T-helper 1 cell treated with Interleukin-12 subunit alpha and Interleukin-12 subunit beta and Interleukin-4 antibody, amounts not matched to agents 30 ng/mL and 1 ng/mL, for 36 hours (primary cell): ENCODE measurements around the gene TMBIM4. TPM values are rescaled to one million over a fixed set of nuclear protein-coding genes. Genes with fewer than 3 reads are reported as not detected.
"Not testable (repeated sequence)": the region's sequence is repeated elsewhere in the genome, so short reads cannot be mapped to it uniquely, and the experiment has no call there.

Source experiments
- intact Hi-C: fragments of 100-400 bp; cut with micrococcal nuclease; formaldehyde crosslinking; loops from one replicate; pipeline ENCODE4 v1.15.1; 2024
- total RNA-seq: library from RNA; stranded (reverse); gene quantifications from 2 replicates; pipeline ENCODE4 v1.2.3, GENCODE V29; 2022

The TMBIM4 gene
- total RNA-seq = 80.9 and 87.3 TPM in 2 replicates

- intact Hi-C loops = loop anchor here (1.0 to 5.0 kb wide), 10 partner anchors 18 to 1765 kb away; partner anchors contain the start of genes HELB, LLPH and XPOT
Measured at GRCh38 chr12:66169221-66170170, at the start of gene TMBIM4. Gene TMBIM4 (minus strand): TSS chr12:66169996. CDS start chr12:66169951, 45 bp downstream.

- intact Hi-C loops = no loop called here
Measured at GRCh38 chr12:66217342-66217917, 47.6 kb upstream of the TMBIM4 start.

- intact Hi-C loops = not testable (repeated sequence)
Measured at GRCh38 chr12:66213011-66213410, 43.2 kb upstream of the TMBIM4 start.

GRCh38 chr12:66211573-66211972 lies 41.8 kb upstream of the TMBIM4 start:
- intact Hi-C loops = not testable (repeated sequence)

GRCh38 chr12:66210840-66211239 lies 41.0 kb upstream of the TMBIM4 start:
- intact Hi-C loops = no loop called here

GRCh38 chr12:66206141-66206540 lies 36.3 kb upstream of the TMBIM4 start:
- intact Hi-C loops = no loop called here

GRCh38 chr12:66203820-66204219 lies 34.0 kb upstream of the TMBIM4 start:
- intact Hi-C loops = loop anchor here (1.0 to 2.0 kb wide), 2 partner anchors 15 to 35 kb away; partner anchors contain the start of genes IRAK3 and TMBIM4

- intact Hi-C loops = no loop called here
Measured at GRCh38 chr12:66199831-66200509, 30.2 kb upstream of the TMBIM4 start.

GRCh38 chr12:66199141-66199540 lies 29.3 kb upstream of the TMBIM4 start:
- intact Hi-C loops = no loop called here

- intact Hi-C loops = loop anchor here (1.0 to 2.0 kb wide), 4 partner anchors 8 to 67 kb away; partner anchors contain the start of genes IRAK3, LLPH and TMBIM4
Measured at GRCh38 chr12:66197495-66197921, 27.7 kb upstream of the TMBIM4 start.

GRCh38 chr12:66196806-66197205 lies 27.0 kb upstream of the TMBIM4 start:
- intact Hi-C loops = loop anchor here (1.0 to 2.0 kb wide), 4 partner anchors 8 to 66 kb away; partner anchors contain the start of genes IRAK3, LLPH and TMBIM4

GRCh38 chr12:66195242-66195641 lies 25.4 kb upstream of the TMBIM4 start:
- intact Hi-C loops = no loop called here

- intact Hi-C loops = no loop called here
Measured at GRCh38 chr12:66194122-66194521, 24.3 kb upstream of the TMBIM4 start.

- intact Hi-C loops = no loop called here
Measured at GRCh38 chr12:66191547-66192126, 21.8 kb upstream of the TMBIM4 start.

GRCh38 chr12:66190519-66191370 lies 20.9 kb upstream of the TMBIM4 start:
- intact Hi-C loops = no loop called here

- intact Hi-C loops = loop anchor here (1.0 to 5.0 kb wide), 4 partner anchors 7 to 112 kb away; partner anchors contain the start of gene HELB
Measured at GRCh38 chr12:66189889-66190288, 20.1 kb upstream of the TMBIM4 start.

GRCh38 chr12:66189486-66189843 lies 19.7 kb upstream of the TMBIM4 start:
- intact Hi-C loops = loop anchor here (1.0 to 5.0 kb wide), 4 partner anchors 8 to 113 kb away; partner anchors contain the start of gene HELB

- intact Hi-C loops = loop anchor here (1.0 to 5.0 kb wide), 4 partner anchors 8 to 113 kb away; partner anchors contain the start of gene HELB
Measured at GRCh38 chr12:66188584-66189485, 19.0 kb upstream of the TMBIM4 start, which contains the start of gene IRAK3. Gene IRAK3 (plus strand): TSS chr12:66189214. CDS start chr12:66189300, 86 bp downstream.

GRCh38 chr12:66187821-66188220 lies 18.0 kb upstream of the TMBIM4 start:
- intact Hi-C loops = loop anchor here (1.0 to 5.0 kb wide), 4 partner anchors 15 to 114 kb away; partner anchors contain the start of genes HELB and TMBIM4
